Muscle layer of colon (tissue), 2 donors: ENCODE data around the gene SLC17A5.
A peak's percentile ranks its signal among the peaks of the same experiment; 100 is the strongest.
"Not testable (repeated sequence)": the region's sequence is repeated elsewhere in the genome, so short reads cannot be mapped to it uniquely, and the experiment has no call there.

Experiments used
- H3K27ac ChIP-seq: one replicate; pipeline ENCODE4 v1.7.0; 2013; ENCODE audit warnings: low read depth, mild to moderate bottlenecking, low read length, moderate library complexity
- H3K27me3 ChIP-seq, 2 donors: one replicate each; pipeline ENCODE4 v1.7.0; 2013; ENCODE audit warnings: low read length in 2 of 2, mild to moderate bottlenecking in 2 of 2; ENCODE audit not compliant: insufficient read depth in 2 of 2, control insufficient read depth in 1 of 2
- H3K36me3 ChIP-seq: one replicate; pipeline ENCODE4 v1.7.0; 2013; ENCODE audit warnings: mild to moderate bottlenecking, low read length; ENCODE audit not compliant: insufficient read depth
- H3K4me1 ChIP-seq: one replicate; pipeline ENCODE4 v1.7.0; 2013; ENCODE audit warnings: mild to moderate bottlenecking, low read length; ENCODE audit not compliant: insufficient read depth
- H3K4me3 ChIP-seq, 2 donors: one replicate each; pipeline ENCODE4 v1.7.0; 2013; ENCODE audit warnings: low read length in 2 of 2, low read depth in 1 of 2, mild to moderate bottlenecking in 1 of 2, moderate library complexity in 1 of 2
- H3K9ac ChIP-seq: one replicate; pipeline ENCODE4 v1.7.0; 2013; ENCODE audit warnings: low read length
- H3K9me3 ChIP-seq: one replicate; pipeline ENCODE4 v1.7.0; 2013; ENCODE audit warnings: mild to moderate bottlenecking, low read length
- donor health status: abdominal sarcoma.
- donor health status: Adenocarcinoma of cecum.

Gene SLC17A5

GRCh38 chr6:73579389-73579788, 74.4 kb downstream of the SLC17A5 start:
- peak overlapping the region; percentile 4 to 47 for H3K4me3 ChIP-seq
- no peaks in the 10 kb centered on the region for H3K27me3 ChIP-seq
- H3K9ac ChIP-seq = no peak overlapping the region

GRCh38 chr6:73577676-73578075, 76.1 kb downstream of the SLC17A5 start:
- peaks cover 26% of the 10 kb centered on the region for H3K4me1 ChIP-seq
- H3K36me3 ChIP-seq = no peaks in the 10 kb centered on the region
- H3K9me3 ChIP-seq = no peaks in the 10 kb centered on the region
- no peak overlapping the region for H3K4me3 ChIP-seq
- no peak overlapping the region for H3K27ac ChIP-seq
- no peaks in the 10 kb centered on the region for H3K27me3 ChIP-seq
- H3K9ac ChIP-seq = no peak overlapping the region

More at GRCh38 chr6:73579389-73579788, 74.4 kb downstream of the SLC17A5 start:
- no peaks in the 10 kb centered on the region for H3K36me3 ChIP-seq
- peaks cover 26% of the 10 kb centered on the region for H3K4me1 ChIP-seq
- H3K9me3 ChIP-seq = no peaks in the 10 kb centered on the region
- H3K27ac ChIP-seq = peak overlapping the region; percentile 93

- not testable (repeated sequence) for H3K9me3 ChIP-seq, H3K4me1 ChIP-seq, H3K27ac ChIP-seq, H3K27me3 ChIP-seq, H3K36me3 ChIP-seq, H3K9ac ChIP-seq, H3K4me3 ChIP-seq
Measured at GRCh38 chr6:73572531-73572930, 81.3 kb downstream of the SLC17A5 start.

- H3K27me3 ChIP-seq, H3K9ac ChIP-seq, H3K27ac ChIP-seq, H3K9me3 ChIP-seq, H3K4me3 ChIP-seq, H3K36me3 ChIP-seq, H3K4me1 ChIP-seq: not testable (repeated sequence)
Measured at GRCh38 chr6:73571218-73572181, 82.3 kb downstream of the SLC17A5 start.

GRCh38 chr6:73569121-73569520, 84.7 kb downstream of the SLC17A5 start:
- H3K9ac ChIP-seq = no peak overlapping the region
- no peaks in the 10 kb centered on the region for H3K9me3 ChIP-seq
- no peak overlapping the region for H3K4me3 ChIP-seq
- no peaks in the 10 kb centered on the region for H3K36me3 ChIP-seq
- H3K27me3 ChIP-seq = no peaks in the 10 kb centered on the region
- no peak overlapping the region for H3K27ac ChIP-seq
- H3K4me1 ChIP-seq = peaks cover 4% of the 10 kb centered on the region

GRCh38 chr6:73566954-73567591, 86.7 kb downstream of the SLC17A5 start:
- Histone ChIP-seq H3K27ac (no peak overlapping the region), H3K27me3 (no peaks in the 10 kb centered on the region), H3K36me3 (no peaks in the 10 kb centered on the region), H3K4me3 (no peak overlapping the region), H3K9ac (no peak overlapping the region), H3K9me3 (no peaks in the 10 kb centered on the region), H3K4me1 (peaks cover 4% of the 10 kb centered on the region)

- not testable (repeated sequence) for H3K27ac ChIP-seq, H3K27me3 ChIP-seq, H3K9me3 ChIP-seq, H3K4me1 ChIP-seq, H3K4me3 ChIP-seq, H3K9ac ChIP-seq, H3K36me3 ChIP-seq
Measured at GRCh38 chr6:73566486-73566871, 87.3 kb downstream of the SLC17A5 start.

GRCh38 chr6:73565767-73566485, 87.9 kb downstream of the SLC17A5 start:
- Histone ChIP-seq H3K4me3 (no peak overlapping the region), H3K27ac (no peak overlapping the region), H3K9me3 (no peaks in the 10 kb centered on the region), H3K9ac (no peak overlapping the region), H3K4me1 (peaks cover 4% of the 10 kb centered on the region), H3K36me3 (no peaks in the 10 kb centered on the region), H3K27me3 (no peaks in the 10 kb centered on the region)

GRCh38 chr6:73564578-73565345, 89.0 kb downstream of the SLC17A5 start:
- H3K27me3 ChIP-seq = no peaks in the 10 kb centered on the region
- no peak overlapping the region for H3K4me3 ChIP-seq
- H3K27ac ChIP-seq = no peak overlapping the region
- no peaks in the 10 kb centered on the region for H3K9me3 ChIP-seq
- H3K36me3 ChIP-seq = no peaks in the 10 kb centered on the region
- no peak overlapping the region for H3K9ac ChIP-seq
- H3K4me1 ChIP-seq = peaks cover 4% of the 10 kb centered on the region

- H3K27me3 ChIP-seq = no peaks in the 10 kb centered on the region
- H3K36me3 ChIP-seq = no peaks in the 10 kb centered on the region
- H3K4me1 ChIP-seq = no peaks in the 10 kb centered on the region
- H3K9me3 ChIP-seq = no peaks in the 10 kb centered on the region
- no peak overlapping the region for H3K4me3 ChIP-seq
- no peak overlapping the region for H3K27ac ChIP-seq
- H3K9ac ChIP-seq = no peak overlapping the region
Measured at GRCh38 chr6:73562558-73562957, 91.2 kb downstream of the SLC17A5 start.
